Parathyroid adenoma (tissue), 2 donors: ENCODE measurements around the gene CNOT4.
A peak's percentile ranks its signal among the peaks of the same experiment; 100 is the strongest.

Experiments used
- H2AFZ ChIP-seq: fragments of 300-600 bp; sonication (generic); one replicate; pipeline ENCODE4 v1.7.0; 2017; ENCODE audit warnings: antibody characterized with exemption, mild to moderate bottlenecking
- H3K27ac ChIP-seq: fragments of 300-600 bp; sonication (generic); one replicate; pipeline ENCODE4 v1.7.0; 2017
- H3K27me3 ChIP-seq: fragments of 300-600 bp; sonication (generic); one replicate; pipeline ENCODE4 v1.7.0; 2017; ENCODE audit warnings: low read length; ENCODE audit not compliant: control insufficient read depth, insufficient read depth
- H3K36me3 ChIP-seq: fragments of 300-600 bp; sonication (generic); one replicate; pipeline ENCODE4 v1.7.0; 2017; ENCODE audit warnings: low read length; ENCODE audit not compliant: control insufficient read depth, insufficient read depth
- H3K4me1 ChIP-seq: fragments of 300-600 bp; sonication (generic); one replicate; pipeline ENCODE4 v1.7.0; 2017; ENCODE audit warnings: control low read depth
- H3K4me2 ChIP-seq: fragments of 300-600 bp; sonication (generic); one replicate; pipeline ENCODE4 v1.7.0; 2017; ENCODE audit warnings: low read length
- H3K4me3 ChIP-seq: fragments of 300-600 bp; sonication (generic); one replicate; pipeline ENCODE4 v1.7.0; 2017; ENCODE audit warnings: low read depth, low read length
- H3K79me2 ChIP-seq: fragments of 300-600 bp; sonication (generic); one replicate; pipeline ENCODE4 v1.7.0; 2017; ENCODE audit warnings: control low read depth
- H3K9ac ChIP-seq: fragments of 300-600 bp; sonication (generic); one replicate; pipeline ENCODE4 v1.7.0; 2017; ENCODE audit warnings: mild to moderate bottlenecking
- H3K9me3 ChIP-seq: fragments of 300-600 bp; sonication (generic); one replicate; pipeline ENCODE4 v1.7.0; 2017; ENCODE audit warnings: low read length; ENCODE audit not compliant: control insufficient read depth
- CTCF ChIP-seq: fragments of 300-600 bp; sonication (generic); IDR thresholded peaks from one replicate; pipeline ENCODE4 v1.7.0; 2017; ENCODE audit warnings: antibody characterized with exemption, mild to moderate bottlenecking
- donor health status: primary hyperparathyroidism.

CNOT4 gene

GRCh38 chr7:135349746-135350145, 160.2 kb downstream of the CNOT4 start:
- Histone ChIP-seq H3K27ac (no peak overlapping the region), H3K27me3 (no peaks in the 10 kb centered on the region), H3K9me3 (no peaks in the 10 kb centered on the region), H3K36me3 (no peaks in the 10 kb centered on the region), H3K9ac (no peak overlapping the region), H3K79me2 (no peaks in the 10 kb centered on the region), H3K4me2 (no peak overlapping the region), H2AFZ (no peak overlapping the region), H3K4me3 (no peak overlapping the region), H3K4me1 (no peaks in the 10 kb centered on the region)
- TF ChIP-seq CTCF = no peak

GRCh38 chr7:135348493-135348892, 161.4 kb downstream of the CNOT4 start:
- H3K4me1 ChIP-seq = no peaks in the 10 kb centered on the region
- no peak overlapping the region for H3K9ac ChIP-seq
- TF ChIP-seq CTCF = no peak
- no peaks in the 10 kb centered on the region for H3K9me3 ChIP-seq
- H3K4me2 ChIP-seq = no peak overlapping the region
- no peaks in the 10 kb centered on the region for H3K36me3 ChIP-seq
- no peaks in the 10 kb centered on the region for H3K27me3 ChIP-seq
- H3K79me2 ChIP-seq = no peaks in the 10 kb centered on the region
- H2AFZ ChIP-seq = no peak overlapping the region
- H3K4me3 ChIP-seq = no peak overlapping the region
- no peak overlapping the region for H3K27ac ChIP-seq

- Histone ChIP-seq H3K27me3 (no peaks in the 10 kb centered on the region), H3K4me3 (no peak overlapping the region), H3K4me2 (no peak overlapping the region), H2AFZ (peak overlapping the region; percentile 71), H3K9ac (no peak overlapping the region), H3K4me1 (peaks cover 12% of the 10 kb centered on the region), H3K27ac (no peak overlapping the region), H3K36me3 (no peaks in the 10 kb centered on the region), H3K79me2 (no peaks in the 10 kb centered on the region), H3K9me3 (no peaks in the 10 kb centered on the region)
- no peak for TF ChIP-seq CTCF
Observed at GRCh38 chr7:135343361-135343760, 166.5 kb downstream of the CNOT4 start.

GRCh38 chr7:135342887-135343286, 167.0 kb downstream of the CNOT4 start:
- no peaks in the 10 kb centered on the region for H3K79me2 ChIP-seq
- H3K9ac ChIP-seq = no peak overlapping the region
- H3K27me3 ChIP-seq = no peaks in the 10 kb centered on the region
- H3K4me2 ChIP-seq = peak overlapping the region; percentile 11
- no peaks in the 10 kb centered on the region for H3K36me3 ChIP-seq
- TF ChIP-seq CTCF = no peak
- peak overlapping the region; percentile 71 for H2AFZ ChIP-seq
- no peak overlapping the region for H3K4me3 ChIP-seq
- H3K4me1 ChIP-seq = peaks cover 12% of the 10 kb centered on the region
- peak overlapping the region; percentile 3 for H3K27ac ChIP-seq
- no peaks in the 10 kb centered on the region for H3K9me3 ChIP-seq

- Histone ChIP-seq H3K27ac (no peak overlapping the region), H3K27me3 (no peaks in the 10 kb centered on the region), H2AFZ (no peak overlapping the region), H3K36me3 (no peaks in the 10 kb centered on the region), H3K79me2 (no peaks in the 10 kb centered on the region), H3K4me2 (no peak overlapping the region), H3K4me3 (no peak overlapping the region), H3K4me1 (peaks cover 12% of the 10 kb centered on the region), H3K9ac (no peak overlapping the region), H3K9me3 (no peaks in the 10 kb centered on the region)
- TF ChIP-seq CTCF = no peak
Observed at GRCh38 chr7:135341049-135341448, 168.9 kb downstream of the CNOT4 start.
